Choroid plexus epithelial cell (primary cell): Measurements from ENCODE around the gene HES5.

Source experiments
- DNase-seq: peaks from one replicate; pipeline ENCODE4 v3.0.0-alpha.2; 2010; ENCODE audit warnings: low read depth
- H3K4me3 ChIP-seq: 2 replicates; pipeline ENCODE4 v1.5.1; 2011; ENCODE audit warnings: low read depth, mild to moderate bottlenecking, control low read depth, low read length, moderate library complexity
- TF ChIP-seq, protein P1 (sequence below): conservative IDR thresholded peaks from 2 replicates; pipeline ENCODE4 v1.5.1; 2011; ENCODE audit warnings: low read depth, mild to moderate bottlenecking, control low read depth, inconsistent platforms, low read length, moderate library complexity

The HES5 gene

DNA sequence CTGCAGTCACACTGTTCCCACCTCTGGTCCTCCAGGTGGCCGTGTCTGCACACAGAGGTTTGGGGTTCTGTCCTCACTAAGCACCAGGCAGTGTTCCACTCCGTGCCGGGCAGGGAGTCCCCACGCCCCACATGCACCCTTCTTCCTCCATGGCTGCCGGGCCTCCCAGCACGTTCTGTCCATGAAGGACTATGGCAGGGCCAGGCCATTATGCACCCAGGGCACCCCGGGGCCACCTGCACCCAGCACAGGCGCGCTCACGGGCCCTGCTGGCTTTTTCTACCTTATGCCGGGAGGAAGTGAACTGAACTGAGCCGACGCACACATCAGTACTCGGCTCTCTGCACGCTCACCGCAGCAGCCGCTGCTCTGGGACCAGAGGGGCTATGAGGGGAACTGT lies 13.9 kb downstream of the HES5 start:
- no peak overlapping the region for H3K4me3 ChIP-seq
- no peak for DNase-seq
- TF ChIP-seq, protein P1, sequence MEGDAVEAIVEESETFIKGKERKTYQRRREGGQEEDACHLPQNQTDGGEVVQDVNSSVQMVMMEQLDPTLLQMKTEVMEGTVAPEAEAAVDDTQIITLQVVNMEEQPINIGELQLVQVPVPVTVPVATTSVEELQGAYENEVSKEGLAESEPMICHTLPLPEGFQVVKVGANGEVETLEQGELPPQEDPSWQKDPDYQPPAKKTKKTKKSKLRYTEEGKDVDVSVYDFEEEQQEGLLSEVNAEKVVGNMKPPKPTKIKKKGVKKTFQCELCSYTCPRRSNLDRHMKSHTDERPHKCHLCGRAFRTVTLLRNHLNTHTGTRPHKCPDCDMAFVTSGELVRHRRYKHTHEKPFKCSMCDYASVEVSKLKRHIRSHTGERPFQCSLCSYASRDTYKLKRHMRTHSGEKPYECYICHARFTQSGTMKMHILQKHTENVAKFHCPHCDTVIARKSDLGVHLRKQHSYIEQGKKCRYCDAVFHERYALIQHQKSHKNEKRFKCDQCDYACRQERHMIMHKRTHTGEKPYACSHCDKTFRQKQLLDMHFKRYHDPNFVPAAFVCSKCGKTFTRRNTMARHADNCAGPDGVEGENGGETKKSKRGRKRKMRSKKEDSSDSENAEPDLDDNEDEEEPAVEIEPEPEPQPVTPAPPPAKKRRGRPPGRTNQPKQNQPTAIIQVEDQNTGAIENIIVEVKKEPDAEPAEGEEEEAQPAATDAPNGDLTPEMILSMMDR, result no peak

DNA sequence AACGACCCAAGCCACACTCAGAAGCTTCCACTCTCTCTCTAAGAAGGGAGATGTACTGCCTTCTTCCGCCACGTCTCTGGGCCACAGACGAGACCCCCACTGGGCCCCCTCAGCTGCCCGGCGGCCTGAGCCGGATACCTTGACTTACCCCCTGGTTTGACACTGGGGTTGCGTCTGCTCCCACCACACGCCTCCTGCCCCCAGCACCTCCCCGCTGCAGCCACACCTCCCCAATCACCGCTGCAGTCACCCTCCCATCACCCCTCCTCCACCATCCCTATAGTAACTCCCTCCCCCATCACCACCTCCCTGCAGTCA lies 14.3 kb downstream of the HES5 start:
- H3K4me3 ChIP-seq, result no peak overlapping the region
- TF ChIP-seq, protein P1, result no peak
- DNase-seq, result no peak

DNA sequence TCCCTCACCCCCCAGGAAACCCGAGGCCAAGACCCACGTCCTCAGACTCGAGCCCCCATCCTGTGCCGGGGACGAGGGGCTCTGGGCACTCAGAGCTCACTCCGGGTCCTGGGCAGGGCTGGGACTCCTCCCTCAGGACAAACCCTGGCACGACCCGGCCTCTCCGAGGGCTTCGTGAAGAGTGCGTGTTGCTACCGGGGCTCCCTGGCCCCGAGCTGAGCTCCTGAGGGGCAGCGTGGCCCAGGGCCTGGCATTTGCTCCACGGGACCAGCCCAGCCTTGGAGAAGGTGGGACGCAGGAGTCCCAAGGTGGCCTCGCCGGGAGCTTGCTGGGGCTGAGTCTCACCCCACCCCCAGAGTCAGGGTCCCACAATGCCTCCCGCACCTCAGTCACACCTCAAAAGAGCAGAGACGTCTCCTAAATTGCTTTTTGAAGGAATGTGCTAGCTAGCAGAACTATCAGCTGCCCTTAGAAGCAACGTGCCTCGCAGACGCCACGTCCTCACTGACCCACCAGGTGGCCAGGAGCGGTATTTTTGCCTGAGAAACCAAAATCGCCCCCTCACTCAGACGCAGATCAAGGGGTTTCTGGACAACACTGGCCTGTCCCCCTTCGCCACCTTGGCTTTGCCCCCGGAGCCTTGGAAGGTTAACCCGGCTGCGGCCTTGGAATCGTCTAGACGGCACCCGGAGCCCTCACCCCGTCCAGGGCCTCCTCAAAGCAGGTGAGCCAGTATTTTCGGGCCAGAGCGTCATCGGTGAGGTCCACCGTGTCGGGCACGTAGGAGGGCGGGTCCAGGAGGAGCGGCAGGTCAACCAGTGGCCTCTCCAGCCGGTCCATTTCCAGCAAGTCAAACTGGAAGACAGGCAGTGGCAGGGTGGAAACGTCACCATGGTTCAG lies 14.9 kb downstream of the HES5 start:
- TF ChIP-seq, protein P1, result peak; percentile 34
- no peak overlapping the region for H3K4me3 ChIP-seq
- DNase-seq, result no peak

DNA sequence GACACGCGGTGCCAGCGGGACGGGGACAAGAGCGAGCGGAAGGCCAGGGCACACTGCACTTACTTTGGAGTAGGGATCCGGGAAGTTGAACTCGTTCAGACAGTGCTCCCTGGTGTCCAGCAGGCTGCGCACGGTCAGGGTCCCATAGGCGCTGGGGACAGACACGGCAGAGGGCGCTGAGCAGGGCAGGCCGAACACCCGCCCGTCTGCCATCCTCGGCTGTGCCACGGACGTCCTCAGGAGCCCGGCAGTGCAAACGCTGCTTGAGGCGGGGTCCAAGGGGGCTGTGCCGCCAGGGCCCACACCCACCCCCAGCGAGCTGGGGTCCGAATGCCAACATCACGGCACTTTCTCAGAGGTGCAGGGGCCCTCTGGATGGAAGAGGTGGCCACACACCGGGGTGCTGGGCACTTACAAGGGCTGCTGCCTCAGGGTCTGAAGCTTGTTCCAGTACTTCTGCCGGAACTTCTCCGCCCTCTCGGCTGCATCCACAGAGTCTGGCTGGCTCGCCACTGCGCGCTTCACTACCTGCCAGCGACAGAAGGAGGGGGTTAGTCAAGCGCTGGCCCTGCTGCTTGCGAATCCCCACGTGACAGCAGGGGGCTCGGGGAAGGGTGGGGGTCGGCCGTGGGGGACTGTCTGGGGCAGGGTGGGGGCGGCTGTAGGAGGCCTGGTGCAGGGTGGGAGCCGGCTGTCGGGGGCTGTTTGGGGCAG lies 16.0 kb downstream of the HES5 start:
- no peak for DNase-seq
- TF ChIP-seq, protein P1, result no peak
- no peak overlapping the region for H3K4me3 ChIP-seq

DNA sequence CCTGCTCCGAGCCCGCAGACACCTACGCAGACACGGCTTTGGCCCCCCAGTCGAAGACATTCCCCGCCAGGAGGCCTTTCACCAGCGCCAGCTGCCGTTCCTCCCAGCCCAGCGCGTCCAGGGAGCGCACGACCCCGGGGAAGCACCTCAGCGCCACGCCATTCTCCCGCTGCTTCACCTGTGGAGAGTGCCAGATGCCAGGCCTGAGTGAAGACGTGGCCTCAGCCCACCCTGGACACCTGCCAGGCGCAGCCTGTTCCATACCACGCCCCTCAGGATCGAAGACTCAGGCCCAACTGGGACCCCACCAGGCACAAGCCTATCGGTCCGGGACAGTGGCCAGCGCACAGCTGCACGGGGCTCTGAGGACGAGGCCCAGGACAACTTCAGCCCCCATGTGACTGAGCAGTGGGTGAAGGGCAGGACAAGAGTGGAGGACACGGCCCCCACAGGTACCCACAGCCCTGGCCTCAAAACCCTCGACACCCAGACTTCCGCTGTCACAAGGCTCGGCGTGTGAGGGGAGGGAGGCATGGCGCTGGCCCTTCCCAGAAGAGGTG lies 17.1 kb downstream of the HES5 start:
- TF ChIP-seq, protein P1, result no peak
- DNase-seq, result no peak
- no peak overlapping the region for H3K4me3 ChIP-seq

DNA sequence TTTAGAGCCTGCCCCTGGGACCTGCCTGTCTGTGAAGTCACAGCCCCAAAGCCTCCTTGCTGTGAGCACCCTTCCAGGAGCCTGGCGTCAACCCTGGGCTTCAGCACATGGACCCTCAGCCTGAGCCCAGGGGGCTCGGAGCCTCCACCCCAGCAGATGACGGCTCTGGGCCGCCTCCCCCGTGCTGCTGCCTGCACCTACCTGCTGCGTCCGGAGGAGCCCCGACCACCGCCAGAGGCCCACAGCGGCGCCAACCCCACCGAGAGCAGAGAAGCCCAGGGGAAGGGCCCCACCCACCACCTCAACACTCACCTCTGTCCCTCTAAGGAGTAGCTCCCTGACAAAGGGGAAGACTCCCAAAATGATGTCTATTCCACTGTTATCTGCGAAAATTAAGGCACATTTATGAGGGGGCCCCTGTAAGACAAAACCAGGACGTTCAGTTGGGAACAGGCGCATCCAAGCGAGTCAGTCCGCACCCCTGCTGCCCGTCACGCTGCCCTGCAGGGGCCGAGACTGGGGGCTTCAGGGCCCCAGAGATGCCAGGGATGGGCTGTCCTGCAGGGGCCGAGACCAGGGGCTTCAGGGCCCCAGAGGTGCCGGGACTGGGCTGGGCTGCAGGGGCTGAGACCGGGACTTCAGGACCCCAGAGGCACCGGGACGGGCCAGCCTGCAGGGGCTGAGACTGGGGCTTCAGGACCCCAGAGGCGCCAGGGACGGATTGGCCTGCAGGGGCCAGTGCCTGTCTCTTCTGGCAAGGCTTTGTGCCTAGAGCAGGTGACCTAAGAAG lies 19.5 kb downstream of the HES5 start:
- no peak for DNase-seq
- TF ChIP-seq, protein P1, result no peak
- H3K4me3 ChIP-seq, result no peak overlapping the region
